Measurements from ENCODE around the gene CDH13. TPM values are rescaled to one million over a fixed set of nuclear protein-coding genes. Genes with fewer than 3 reads are reported as not detected.

CDH13 gene
- total and polyA plus RNA-seq, 2 experiments from 2014 or later: 2.9 to 4.8 TPM

- H3K27ac ChIP-seq: no peak overlapping the region
- TF ChIP-seq CTCF (IDR thresholded peaks at IDR 0.05; ENCODE audit: low read depth, low read length): no peak
- peak in 1 of 2 donors; percentile 24 for DNase-seq (ENCODE audit: low read depth in 1 of 2, low spot score in 1 of 2)
- no peaks in the 10 kb centered on the region for H3K9me3 ChIP-seq (ENCODE audit: low read depth)
- H3K4me1 ChIP-seq (ENCODE audit: low read depth): peaks cover 6% of the 10 kb centered on the region
- no peaks in the 10 kb centered on the region for H3K27me3 ChIP-seq
- H3K36me3 ChIP-seq: no peaks in the 10 kb centered on the region
- H3K4me3 ChIP-seq: no peak overlapping the region
Measured at GRCh38 chr16:83116274-83116892, 489.6 kb downstream of the CDH13 start.

GRCh38 chr16:83117810-83118209, 491.0 kb downstream of the CDH13 start:
- no peaks in the 10 kb centered on the region for H3K9me3 ChIP-seq (ENCODE audit: low read depth)
- H3K4me3 ChIP-seq: no peak overlapping the region
- H3K36me3 ChIP-seq: no peaks in the 10 kb centered on the region
- DNase-seq (ENCODE audit: low read depth in 1 of 2, low spot score in 1 of 2): no peak
- H3K27ac ChIP-seq: no peak overlapping the region
- TF ChIP-seq CTCF (IDR thresholded peaks at IDR 0.05; ENCODE audit: low read depth, low read length): no peak
- peaks cover 6% of the 10 kb centered on the region for H3K4me1 ChIP-seq (ENCODE audit: low read depth)
- no peaks in the 10 kb centered on the region for H3K27me3 ChIP-seq

GRCh38 chr16:83118365-83118764, 491.6 kb downstream of the CDH13 start:
- H3K27me3 ChIP-seq: no peaks in the 10 kb centered on the region
- no peak for TF ChIP-seq CTCF (IDR thresholded peaks at IDR 0.05; ENCODE audit: low read depth, low read length)
- no peak overlapping the region for H3K4me3 ChIP-seq
- H3K4me1 ChIP-seq (ENCODE audit: low read depth): peaks cover 6% of the 10 kb centered on the region
- peak in 1 of 2 donors; percentile 40 for DNase-seq (ENCODE audit: low read depth in 1 of 2, low spot score in 1 of 2)
- no peak overlapping the region for H3K27ac ChIP-seq
- H3K36me3 ChIP-seq: no peaks in the 10 kb centered on the region
- H3K9me3 ChIP-seq (ENCODE audit: low read depth): no peaks in the 10 kb centered on the region

GRCh38 chr16:83125999-83126568, 499.3 kb downstream of the CDH13 start:
- no peaks in the 10 kb centered on the region for H3K4me1 ChIP-seq (ENCODE audit: low read depth)
- no peaks in the 10 kb centered on the region for H3K9me3 ChIP-seq (ENCODE audit: low read depth)
- H3K27ac ChIP-seq: no peak overlapping the region
- H3K36me3 ChIP-seq: no peaks in the 10 kb centered on the region
- no peaks in the 10 kb centered on the region for H3K27me3 ChIP-seq
- TF ChIP-seq CTCF (IDR thresholded peaks at IDR 0.05; ENCODE audit: low read depth, low read length): no peak
- DNase-seq (ENCODE audit: low read depth in 1 of 2, low spot score in 1 of 2): no peak
- H3K4me3 ChIP-seq: no peak overlapping the region

- Histone ChIP-seq H3K36me3 (no peaks in the 10 kb centered on the region), H3K4me1 (ENCODE audit: low read depth) (no peaks in the 10 kb centered on the region), H3K27me3 (no peaks in the 10 kb centered on the region), H3K9me3 (ENCODE audit: low read depth) (no peaks in the 10 kb centered on the region), H3K27ac (no peak overlapping the region), H3K4me3 (no peak overlapping the region)
- no peak for DNase-seq (ENCODE audit: low read depth in 1 of 2, low spot score in 1 of 2)
- TF ChIP-seq CTCF (IDR thresholded peaks at IDR 0.05; ENCODE audit: low read depth, low read length): no peak
Measured at GRCh38 chr16:83128041-83128440, 501.3 kb downstream of the CDH13 start.

All from cardiac muscle cell (in vitro differentiated cells and primary cell).